Measurements from ENCODE around the gene CTXND2. TPM values are rescaled to one million over a fixed set of nuclear protein-coding genes. Genes with fewer than 3 reads are reported as not detected.

The CTXND2 gene
- total RNA-seq, 1 donor from 2014 or later = not detected

DNA sequence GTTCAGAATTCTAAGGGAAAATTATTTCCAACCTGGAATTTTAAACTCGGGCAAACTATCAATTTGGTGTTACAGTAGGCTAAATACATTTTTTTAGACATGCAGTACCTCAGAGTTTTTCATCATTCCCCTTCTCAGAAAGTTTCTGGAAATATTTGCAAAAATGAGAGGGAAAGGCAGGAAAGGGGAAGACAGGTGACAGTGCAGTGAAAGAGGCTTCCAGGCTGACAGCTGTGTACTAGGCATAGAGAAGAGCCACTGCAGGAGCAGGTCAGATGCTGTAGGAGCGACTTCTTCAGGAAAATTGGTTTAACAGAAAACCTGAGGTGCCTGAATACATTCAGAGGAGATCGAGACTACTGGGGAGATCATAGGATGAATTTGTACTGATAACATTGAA, 67.8 kb downstream of the CTXND2 start:
- no peak for DNase-seq
- peaks cover 99% of the 10 kb centered on the region for H3K36me3 ChIP-seq
- H3K9me3 ChIP-seq (replicated peaks) = no peaks in the 10 kb centered on the region
- H3K4me1 ChIP-seq = no peaks in the 10 kb centered on the region
- intact Hi-C loops (cut with micrococcal nuclease) = no loop called here
- H3K27me3 ChIP-seq (ENCODE audit: low read depth) = no peaks in the 10 kb centered on the region
- H3K4me3 ChIP-seq = no peak overlapping the region
- no peak overlapping the region for H3K27ac ChIP-seq (replicated peaks)
- TF ChIP-seq, protein P1, sequence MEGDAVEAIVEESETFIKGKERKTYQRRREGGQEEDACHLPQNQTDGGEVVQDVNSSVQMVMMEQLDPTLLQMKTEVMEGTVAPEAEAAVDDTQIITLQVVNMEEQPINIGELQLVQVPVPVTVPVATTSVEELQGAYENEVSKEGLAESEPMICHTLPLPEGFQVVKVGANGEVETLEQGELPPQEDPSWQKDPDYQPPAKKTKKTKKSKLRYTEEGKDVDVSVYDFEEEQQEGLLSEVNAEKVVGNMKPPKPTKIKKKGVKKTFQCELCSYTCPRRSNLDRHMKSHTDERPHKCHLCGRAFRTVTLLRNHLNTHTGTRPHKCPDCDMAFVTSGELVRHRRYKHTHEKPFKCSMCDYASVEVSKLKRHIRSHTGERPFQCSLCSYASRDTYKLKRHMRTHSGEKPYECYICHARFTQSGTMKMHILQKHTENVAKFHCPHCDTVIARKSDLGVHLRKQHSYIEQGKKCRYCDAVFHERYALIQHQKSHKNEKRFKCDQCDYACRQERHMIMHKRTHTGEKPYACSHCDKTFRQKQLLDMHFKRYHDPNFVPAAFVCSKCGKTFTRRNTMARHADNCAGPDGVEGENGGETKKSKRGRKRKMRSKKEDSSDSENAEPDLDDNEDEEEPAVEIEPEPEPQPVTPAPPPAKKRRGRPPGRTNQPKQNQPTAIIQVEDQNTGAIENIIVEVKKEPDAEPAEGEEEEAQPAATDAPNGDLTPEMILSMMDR (IDR thresholded peaks at IDR 0.05; ENCODE audit: borderline replicate concordance) = no peak

DNA sequence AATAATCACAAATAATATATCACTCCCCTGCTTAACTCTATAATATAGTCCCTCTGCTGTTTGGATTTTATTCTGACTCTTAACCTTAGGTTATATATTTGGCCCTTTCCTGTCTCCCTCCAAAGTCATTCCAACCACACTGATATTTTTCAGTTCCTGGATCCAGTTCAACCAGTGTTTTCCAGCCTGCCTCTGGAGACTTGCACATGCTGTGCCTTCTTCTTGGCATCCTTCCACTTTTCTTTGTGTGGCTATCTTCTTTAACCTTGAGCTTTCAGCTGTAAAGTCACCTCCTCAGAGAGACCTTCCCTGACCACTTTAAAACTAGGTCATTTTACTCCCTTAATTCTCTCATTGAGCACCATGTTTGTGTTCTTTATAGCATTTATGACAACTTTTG, 68.3 kb downstream of the CTXND2 start:
- no peaks in the 10 kb centered on the region for H3K27me3 ChIP-seq (ENCODE audit: low read depth)
- TF ChIP-seq, protein P1 (IDR thresholded peaks at IDR 0.05; ENCODE audit: borderline replicate concordance) = no peak
- DNase-seq = no peak
- intact Hi-C loops (cut with micrococcal nuclease) = no loop called here
- H3K9me3 ChIP-seq (replicated peaks) = no peaks in the 10 kb centered on the region
- no peak overlapping the region for H3K4me3 ChIP-seq
- H3K27ac ChIP-seq (replicated peaks) = peak overlapping the region; percentile 16
- H3K4me1 ChIP-seq = no peaks in the 10 kb centered on the region
- H3K36me3 ChIP-seq = peaks cover 99% of the 10 kb centered on the region

DNA sequence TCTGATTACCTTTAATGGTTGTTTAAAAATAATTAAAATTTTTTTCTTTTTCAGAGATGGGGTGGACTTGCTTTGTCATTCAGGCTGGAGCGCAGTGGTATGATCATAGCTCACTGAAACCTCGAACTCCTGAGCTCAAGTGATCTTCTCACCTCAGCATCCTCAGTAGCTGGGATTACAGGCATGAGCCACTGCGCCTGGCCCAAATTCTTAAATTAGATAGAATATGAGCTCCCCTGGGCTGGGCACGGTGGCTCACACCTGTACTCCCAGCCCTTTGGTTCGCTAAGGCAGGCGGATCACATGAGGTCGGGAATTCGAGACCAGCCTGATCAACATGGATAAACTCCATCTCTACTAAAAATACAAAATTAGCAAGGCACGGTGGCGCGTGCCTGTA, 70.7 kb downstream of the CTXND2 start:
- TF ChIP-seq, protein P1 (IDR thresholded peaks at IDR 0.05; ENCODE audit: borderline replicate concordance) = no peak
- no peak for DNase-seq
- intact Hi-C loops (cut with micrococcal nuclease) = no loop called here
- no peak overlapping the region for H3K27ac ChIP-seq (replicated peaks)
- H3K36me3 ChIP-seq = peaks cover 99% of the 10 kb centered on the region
- no peaks in the 10 kb centered on the region for H3K9me3 ChIP-seq (replicated peaks)
- no peaks in the 10 kb centered on the region for H3K4me1 ChIP-seq
- H3K4me3 ChIP-seq = no peak overlapping the region
- H3K27me3 ChIP-seq (ENCODE audit: low read depth) = no peaks in the 10 kb centered on the region

DNA sequence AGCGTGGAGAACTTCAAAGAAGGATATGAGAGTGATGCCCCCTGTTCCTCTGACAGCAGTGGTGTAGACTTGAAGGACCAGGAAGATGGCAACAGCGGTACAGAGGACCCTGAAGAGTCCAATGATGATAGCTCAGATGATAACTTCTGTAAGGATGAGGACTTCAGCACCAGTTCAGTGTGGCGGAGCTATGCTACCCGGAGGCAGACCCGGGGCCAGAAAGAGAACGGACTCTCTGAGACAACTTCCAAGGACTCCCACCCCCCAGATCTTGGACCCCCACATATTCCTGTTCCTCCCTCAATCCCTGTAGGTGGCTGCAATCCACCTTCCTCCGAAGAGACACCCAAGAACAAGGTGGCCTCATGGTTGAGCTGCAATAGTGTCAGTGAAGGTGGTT, 73.7 kb downstream of the CTXND2 start:
- TF ChIP-seq, protein P1 (IDR thresholded peaks at IDR 0.05; ENCODE audit: borderline replicate concordance) = no peak
- H3K4me3 ChIP-seq = no peak overlapping the region

DNA sequence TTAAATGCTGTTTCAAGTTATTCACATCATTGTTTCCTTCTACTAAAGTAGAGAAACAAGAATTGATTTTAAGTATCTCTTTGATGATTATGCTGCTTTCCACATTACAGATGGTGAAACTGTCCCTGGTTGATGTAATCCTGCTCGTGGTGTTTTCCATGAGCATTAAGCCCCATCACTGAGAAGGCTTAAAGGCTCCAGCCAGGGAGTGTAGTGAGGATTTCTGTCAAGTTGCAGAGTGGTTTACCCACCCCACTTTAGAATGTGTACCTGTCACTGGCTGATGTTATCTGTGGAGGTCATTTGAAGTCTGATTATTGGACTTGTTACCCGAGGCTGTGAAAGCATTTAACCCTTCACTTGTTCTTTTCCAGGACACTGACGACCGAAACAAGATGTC, 74.8 kb downstream of the CTXND2 start:
- TF ChIP-seq, protein P1 (IDR thresholded peaks at IDR 0.05; ENCODE audit: borderline replicate concordance) = no peak
- H3K4me3 ChIP-seq = no peak overlapping the region
- no peak overlapping the region for H3K27ac ChIP-seq (replicated peaks)
- intact Hi-C loops (cut with micrococcal nuclease) = no loop called here
- H3K9me3 ChIP-seq (replicated peaks) = no peaks in the 10 kb centered on the region
- no peaks in the 10 kb centered on the region for H3K27me3 ChIP-seq (ENCODE audit: low read depth)
- H3K36me3 ChIP-seq = peaks cover 100% of the 10 kb centered on the region
- no peak for DNase-seq
- H3K4me1 ChIP-seq = no peaks in the 10 kb centered on the region

More for the DNA sequence above, 73.7 kb downstream of the CTXND2 start:
- intact Hi-C loops (cut with micrococcal nuclease) = no loop called here
- peaks cover 99% of the 10 kb centered on the region for H3K36me3 ChIP-seq
- no peaks in the 10 kb centered on the region for H3K4me1 ChIP-seq
- no peak overlapping the region for H3K27ac ChIP-seq (replicated peaks)
- H3K27me3 ChIP-seq (ENCODE audit: low read depth) = no peaks in the 10 kb centered on the region
- no peak for DNase-seq
- no peaks in the 10 kb centered on the region for H3K9me3 ChIP-seq (replicated peaks)

Other genes with a start within 250 kb of the CTXND2 start
- 16.9 TPM for gene GOLPH3L, start 190.0 kb upstream of the CTXND2 start, total RNA-seq
- not detected for gene HORMAD1, start 166.2 kb upstream of the CTXND2 start, total RNA-seq
- 27.5 TPM for gene CTSS, start 121.4 kb upstream of the CTXND2 start, total RNA-seq
- gene CTSK, start 78.9 kb upstream of the CTXND2 start, total RNA-seq = 8.2 TPM
- 26.5 TPM for gene ARNT, start 10.5 kb upstream of the CTXND2 start, total RNA-seq
- 17.2 TPM for gene SETDB1, start 39.2 kb downstream of the CTXND2 start, total RNA-seq
- 78.9 TPM for gene CERS2, start 87.7 kb downstream of the CTXND2 start, total RNA-seq
- 0.14 TPM for gene ANXA9, start 95.2 kb downstream of the CTXND2 start, total RNA-seq
- gene MINDY1, start 119.8 kb downstream of the CTXND2 start, total RNA-seq = 44.3 TPM
- 42.8 TPM for gene PRUNE1, start 121.3 kb downstream of the CTXND2 start, total RNA-seq
- gene BNIPL, start 149.4 kb downstream of the CTXND2 start, total RNA-seq = 0.47 TPM
- 7.1 TPM for gene C1orf56, start 160.6 kb downstream of the CTXND2 start, total RNA-seq
- 24.8 TPM for gene CDC42SE1, start 172.5 kb downstream of the CTXND2 start, total RNA-seq
- gene MLLT11, start 173.3 kb downstream of the CTXND2 start, total RNA-seq = 34.1 TPM
- 12.2 TPM for gene GABPB2, start 183.6 kb downstream of the CTXND2 start, total RNA-seq